Right cardiac atrium (tissue), 5 donors: Measurements from ENCODE around the gene GRAMD1C. TPM values are rescaled to one million over a fixed set of nuclear protein-coding genes. Genes with fewer than 3 reads are reported as not detected.

Source experiments
- ATAC-seq, 2 donors: fragments of 200-7000 bp; cut with Tn5 transposase; one replicate each; pipeline versions ENCODE4 v1.8.0 to v1.9.1; 2020; ENCODE audit warnings: moderate library complexity in 2 of 2, mild to moderate bottlenecking in 1 of 2
- DNase-seq, 3 donors: peaks; one replicate each; pipeline ENCODE4 v3.0.0-alpha.2; 2020
- H3K27ac ChIP-seq: one replicate; pipeline ENCODE4 v1.5.1; 2013; ENCODE audit warnings: mild to moderate bottlenecking, low read length, control low read depth, moderate library complexity
- H3K27me3 ChIP-seq: one replicate; pipeline ENCODE4 v1.6.1; 2013; ENCODE audit not compliant: control insufficient read depth, insufficient read depth
- H3K4me1 ChIP-seq: one replicate; pipeline ENCODE4 v1.6.1; 2013; ENCODE audit warnings: low read length; ENCODE audit not compliant: control insufficient read depth, insufficient read depth
- H3K4me3 ChIP-seq: one replicate; pipeline ENCODE4 v1.5.1; 2013; ENCODE audit warnings: low read length, control low read depth
- H3K9me3 ChIP-seq: one replicate; pipeline ENCODE4 v1.6.1; 2013; ENCODE audit warnings: low read length; ENCODE audit not compliant: control insufficient read depth
- WGBS: extraction: QIAGEN DNeasy Blood & Tissue Kit; methylation state at CpG from one replicate; pipeline ENCODE4 v1.1.7; 2013; 5-methylcytosine and 5-hydroxymethylcytosine counted together
- intact Hi-C, 4 donors: fragments of 100-400 bp; cut with DNase I; formaldehyde crosslinking; loops; one replicate each; pipeline versions ENCODE4 v1.11.0 to v1.14.0; 2022 to 2023
- polyA plus RNA-seq: library from polyadenylated mRNA; stranded (reverse); fragments of 200-250 nt; gene quantifications from one replicate; pipeline ENCODE4 v1.2.3, GENCODE V29; 2013
- total RNA-seq, 4 donors: library from RNA; stranded (reverse); fragmentation: NEBNext Ultra II Directional; extraction: Animal tissue kit (Norgen Biotek cat#: 25700); gene quantifications; one replicate each; pipeline ENCODE4 v1.2.1, GENCODE V29; 2021
- donor health status: healthy with polysubstance abuse.
- donor health status: DM: no; HTN: yes; CAD: no.
- donor health status: DM: no; HTN: no; CAD: no.
- donor health status: DM: no; HTN: yes; CAD: no; lungs with severe emphysema.
- donor health status: DM: yes; HTN: yes; CAD: no.

GRAMD1C gene
- total and polyA plus RNA-seq, 5 donors, result 0.38 to 3.0 (median 1.7) TPM

DNA sequence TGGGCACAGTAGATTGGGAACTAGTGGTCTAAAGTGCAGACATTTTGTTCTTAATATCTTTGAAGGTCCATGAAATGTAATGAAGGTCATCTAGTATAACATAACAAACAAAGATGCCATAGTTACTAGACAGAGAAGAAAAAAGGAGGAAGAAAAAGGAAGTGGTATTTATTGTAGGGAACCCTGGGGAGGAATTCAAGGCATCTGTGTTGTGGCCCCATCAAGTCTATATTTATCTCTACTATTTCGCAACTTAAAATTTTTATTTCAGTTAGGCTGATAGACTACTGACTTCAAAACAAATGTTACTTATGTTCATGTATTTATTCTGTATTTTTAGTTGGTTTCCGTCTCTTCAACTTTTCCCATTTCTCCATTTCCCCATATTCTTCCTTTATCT lies 60.3 kb downstream of the GRAMD1C start:
- Histone ChIP-seq H3K9me3 (no peaks in the 10 kb centered on the region), H3K27me3 (no peaks in the 10 kb centered on the region), H3K4me3 (no peak overlapping the region), H3K27ac (no peak overlapping the region), H3K4me1 (no peaks in the 10 kb centered on the region)
- ATAC-seq (no peak), DNase-seq (no peak)
- 62% methylated on average over 2 of the region's 2 CpGs for WGBS
- intact Hi-C loops, result no loop called here

DNA sequence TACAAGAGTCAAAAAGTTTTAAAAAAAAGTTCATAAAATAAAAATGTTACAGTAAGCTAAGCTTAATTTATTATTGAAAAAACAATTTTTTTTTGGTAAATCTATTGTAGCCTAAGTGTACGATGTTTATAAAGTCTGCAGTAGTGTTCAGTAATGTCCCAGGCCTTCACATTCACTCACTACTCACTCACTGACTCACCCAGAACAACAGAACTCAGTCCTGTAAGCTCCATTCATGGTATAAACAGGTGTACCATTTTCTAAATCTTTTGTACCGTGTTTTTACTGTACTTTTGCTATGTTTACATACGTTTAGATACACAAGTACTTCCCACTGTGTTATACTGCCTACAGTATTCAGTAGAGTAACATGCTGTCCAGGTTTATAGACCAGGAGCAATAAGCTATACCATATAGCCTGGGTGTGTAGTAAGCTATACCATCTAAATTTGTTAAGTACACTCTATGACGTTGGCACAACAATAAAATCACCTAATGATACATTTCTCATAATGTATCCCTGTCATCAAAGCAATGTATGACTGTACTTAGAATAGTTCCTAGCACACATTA lies 68.1 kb downstream of the GRAMD1C start:
- Histone ChIP-seq H3K9me3 (no peaks in the 10 kb centered on the region), H3K27me3 (no peaks in the 10 kb centered on the region), H3K27ac (no peak overlapping the region), H3K4me3 (no peak overlapping the region), H3K4me1 (no peaks in the 10 kb centered on the region)
- ATAC-seq, result no peak
- intact Hi-C loops, result no loop called here
- no peak for DNase-seq
- WGBS, result 90% methylated on average over 4 of the region's 4 CpGs

GRCh38 chr3:113908133-113908532 lies 69.5 kb downstream of the GRAMD1C start:
- Histone ChIP-seq H3K4me1 (no peaks in the 10 kb centered on the region), H3K4me3 (no peak overlapping the region), H3K9me3 (no peaks in the 10 kb centered on the region), H3K27me3 (no peaks in the 10 kb centered on the region), H3K27ac (no peak overlapping the region)
- ATAC-seq (no peak), DNase-seq (no peak)
- intact Hi-C loops, result no loop called here

GRCh38 chr3:113910966-113911365 lies 72.4 kb downstream of the GRAMD1C start:
- no peak overlapping the region for H3K27ac ChIP-seq

GRCh38 chr3:113912552-113913236 lies 74.1 kb downstream of the GRAMD1C start:
- 64% methylated on average over 3 of the region's 3 CpGs for WGBS
- ATAC-seq, result peak in 1 of 2 donors; percentile 57

More at GRCh38 chr3:113910966-113911365, 72.4 kb downstream of the GRAMD1C start:
- no peaks in the 10 kb centered on the region for H3K4me1 ChIP-seq
- no peaks in the 10 kb centered on the region for H3K27me3 ChIP-seq
- WGBS, result 76% methylated on average over 5 of the region's 5 CpGs
- no peak overlapping the region for H3K4me3 ChIP-seq
- intact Hi-C loops, result loop anchor here in 1 of 4 donors (5.0 kb wide), 1 partner anchor 174 kb away; no protein-coding TSS in a partner anchor
- no peak for ATAC-seq
- no peaks in the 10 kb centered on the region for H3K9me3 ChIP-seq
- DNase-seq, result no peak

DNA sequence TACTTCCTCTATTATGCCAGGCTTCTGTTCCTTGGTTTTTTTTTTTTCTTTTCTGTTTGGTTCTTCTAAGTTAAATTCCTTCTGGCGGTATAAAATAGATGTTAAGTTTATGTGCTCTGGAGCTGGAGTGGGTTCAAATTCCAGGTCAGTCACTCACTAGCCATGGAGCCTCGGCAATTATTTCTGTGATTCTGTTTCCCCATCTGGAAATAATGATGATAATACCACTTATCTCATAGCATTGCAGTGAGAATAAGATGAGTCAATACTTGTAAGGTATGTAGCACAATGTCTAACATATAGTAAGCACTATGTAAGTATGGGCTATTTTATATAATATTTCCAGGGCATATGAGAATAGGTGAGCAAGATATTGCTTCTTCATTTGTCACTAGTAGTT lies 76.1 kb downstream of the GRAMD1C start:
- no peaks in the 10 kb centered on the region for H3K4me1 ChIP-seq
- DNase-seq, result no peak
- H3K27me3 ChIP-seq, result no peaks in the 10 kb centered on the region
- 46% methylated on average over 2 of the region's 2 CpGs for WGBS
- H3K4me3 ChIP-seq, result no peak overlapping the region
- H3K9me3 ChIP-seq, result no peaks in the 10 kb centered on the region
- intact Hi-C loops, result loop anchor here in 1 of 4 donors (5.0 kb wide), 1 partner anchor 177 kb away; no protein-coding TSS in a partner anchor
- no peak for ATAC-seq
- H3K27ac ChIP-seq, result no peak overlapping the region

More at GRCh38 chr3:113912552-113913236, 74.1 kb downstream of the GRAMD1C start:
- Histone ChIP-seq H3K9me3 (no peaks in the 10 kb centered on the region), H3K4me1 (no peaks in the 10 kb centered on the region), H3K27ac (no peak overlapping the region), H3K4me3 (no peak overlapping the region), H3K27me3 (no peaks in the 10 kb centered on the region)
- DNase-seq, result no peak
- intact Hi-C loops, result loop anchor here in 1 of 4 donors (5.0 kb wide), 1 partner anchor 175 kb away; no protein-coding TSS in a partner anchor

DNA sequence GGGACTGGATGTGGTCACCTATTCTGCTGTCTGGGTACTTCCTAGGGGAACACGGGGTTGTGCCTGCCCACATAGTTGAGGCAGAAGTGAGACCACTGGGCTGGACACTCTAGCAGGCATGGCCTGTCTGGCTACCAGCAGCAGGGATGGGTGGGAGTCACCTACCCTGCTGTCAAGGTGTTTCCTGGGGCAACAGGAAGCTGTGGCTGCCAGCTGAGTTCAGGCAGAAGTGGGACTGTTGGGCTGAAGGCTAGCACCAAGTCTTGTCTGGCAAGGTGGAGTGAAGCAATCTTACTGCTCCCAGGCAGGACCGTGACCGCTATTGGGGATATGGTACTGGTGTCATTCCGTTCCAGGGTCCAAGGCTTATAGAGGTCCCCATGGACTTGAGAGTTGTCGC lies 89.0 kb downstream of the GRAMD1C start:
- 81% methylated on average over 5 of the region's 5 CpGs for WGBS
- Histone ChIP-seq H3K27me3 (no peaks in the 10 kb centered on the region), H3K4me1 (no peaks in the 10 kb centered on the region), H3K4me3 (no peak overlapping the region), H3K27ac (no peak overlapping the region), H3K9me3 (no peaks in the 10 kb centered on the region)
- intact Hi-C loops, result no loop called here
- ATAC-seq, result peak in 1 of 2 donors; percentile 22
- DNase-seq, result no peak

DNA sequence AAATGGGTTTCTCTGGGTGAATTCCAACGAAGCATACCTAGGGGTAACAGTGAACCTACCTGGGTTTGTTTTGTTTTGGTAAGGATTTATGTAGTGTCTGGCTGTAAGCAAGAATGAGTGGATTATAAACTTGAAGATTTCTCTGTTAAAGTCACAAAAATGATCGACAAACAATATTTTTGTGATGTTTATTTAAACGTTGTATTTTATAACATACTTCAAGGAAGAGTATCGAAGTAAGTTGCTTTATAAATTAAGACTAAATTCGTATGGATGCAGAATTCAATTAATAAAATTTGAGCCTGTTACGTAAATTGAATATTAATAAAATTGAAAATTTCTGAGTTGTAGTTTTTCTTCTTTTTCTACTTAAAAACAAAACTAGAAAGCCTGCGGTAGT lies 108.2 kb downstream of the GRAMD1C start:
- Histone ChIP-seq H3K27ac (no peak overlapping the region), H3K9me3 (no peaks in the 10 kb centered on the region), H3K4me3 (peak overlapping the region; percentile 87), H3K27me3 (no peaks in the 10 kb centered on the region), H3K4me1 (no peaks in the 10 kb centered on the region)
- ATAC-seq, result no peak
- DNase-seq, result no peak
- 86% methylated on average over 7 of the region's 7 CpGs for WGBS
- intact Hi-C loops, result no loop called here

DNA sequence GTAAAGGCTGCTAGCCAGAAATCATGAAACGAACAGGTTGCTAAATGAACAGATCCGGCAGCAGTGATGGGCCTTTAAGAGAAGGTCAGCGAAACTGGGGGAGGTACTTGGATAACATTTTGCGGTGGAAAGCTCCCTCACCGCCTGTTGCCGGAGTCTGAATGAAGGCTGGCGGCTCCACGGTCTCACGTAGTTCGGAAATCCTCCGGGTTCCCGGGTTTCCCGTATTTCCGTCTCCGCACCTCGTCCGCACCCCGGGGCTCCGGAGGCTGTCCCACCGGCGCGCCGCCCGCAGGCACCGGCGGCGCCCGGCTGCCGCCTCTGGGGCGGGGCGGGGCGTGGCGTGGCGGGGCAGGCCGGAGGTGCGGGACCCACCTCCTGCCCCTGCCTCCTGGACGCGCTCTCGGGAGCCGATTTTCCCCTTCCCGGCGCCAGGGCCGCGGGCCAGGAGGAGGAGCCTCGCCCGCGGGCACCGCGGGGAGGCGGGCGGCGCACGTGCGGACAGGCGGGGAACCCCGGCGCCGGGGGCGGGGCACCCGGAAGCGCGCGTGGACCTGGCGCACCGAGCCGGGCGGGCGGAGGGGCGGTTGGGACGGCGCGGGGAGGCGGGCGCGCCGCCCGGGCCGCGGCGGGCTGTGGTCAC lies 108.9 kb downstream of the GRAMD1C start, which contains the start of gene ZDHHC23:
Gene ZDHHC23, plus strand, starts transcription at position 642 of the 643 bp plus-strand sequence. CDS start 790 bp downstream, outside the sequence.
- Histone ChIP-seq H3K4me3 (peak within 1 kb of the TSS; percentile 87), H3K4me1 (no peaks in the 10 kb centered on the region), H3K9me3 (no peaks in the 10 kb centered on the region), H3K27me3 (no peaks in the 10 kb centered on the region), H3K27ac (peak within 1 kb of the TSS; percentile 23)
- under 1% methylated on average over 80 of the region's 80 CpGs for WGBS
- peak; percentile 92 to 94 for ATAC-seq
- peak; percentile 67 to 88 (median 87) for DNase-seq
- intact Hi-C loops, result no loop called here

DNA sequence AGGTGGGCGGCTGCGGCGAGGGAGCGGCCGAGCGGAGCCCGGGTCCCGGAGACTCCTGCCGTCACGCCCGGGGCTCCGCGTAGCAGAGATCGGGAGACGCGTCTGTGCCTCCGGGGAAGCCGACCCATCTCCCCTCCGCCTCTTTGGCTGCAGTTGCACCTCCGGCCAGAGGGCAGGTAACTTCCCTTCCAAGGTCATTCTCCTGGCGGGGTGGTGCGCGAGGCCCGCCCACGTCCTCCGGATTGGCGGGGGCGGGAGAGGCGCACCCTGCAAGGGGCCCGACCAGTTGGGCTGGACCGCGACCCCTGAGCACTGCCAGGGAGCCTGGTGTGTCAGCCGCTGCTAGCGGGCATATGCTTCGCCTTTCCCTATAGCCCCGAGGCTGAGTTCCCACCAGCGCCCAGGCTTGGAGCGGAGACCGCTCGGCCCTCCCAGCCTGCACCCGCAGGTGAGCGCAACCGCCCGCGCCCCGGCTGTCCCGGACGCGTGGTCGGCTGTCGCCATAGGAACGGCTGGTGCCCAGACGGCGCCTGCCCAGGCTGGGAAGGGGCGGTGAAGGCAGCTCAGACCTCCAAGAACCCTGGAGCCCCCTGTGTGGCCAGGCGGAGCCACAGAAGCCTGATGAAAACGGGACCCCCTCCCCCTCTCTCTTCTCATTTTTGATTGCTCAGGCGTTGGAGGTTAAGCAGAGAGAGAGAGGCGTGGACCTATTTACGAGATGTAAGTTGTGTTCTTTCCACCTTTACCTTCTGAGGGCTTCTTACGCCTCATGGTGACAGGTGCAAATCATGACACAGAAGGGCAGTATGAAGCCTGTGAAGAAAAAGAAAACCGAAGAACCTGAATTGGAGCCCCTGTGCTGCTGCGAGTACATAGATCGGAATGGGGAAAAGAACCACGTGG lies 109.7 kb downstream of the GRAMD1C start:
- DNase-seq, result peak; percentile 21 to 62 (median 60)
- intact Hi-C loops, result no loop called here
- WGBS, result 3% methylated on average over 65 of the region's 65 CpGs

More for the DNA sequence above, 109.7 kb downstream of the GRAMD1C start:
- no peak overlapping the region for H3K27ac ChIP-seq
- no peaks in the 10 kb centered on the region for H3K4me1 ChIP-seq
- peak; percentile 44 to 55 for ATAC-seq
- peak overlapping the region; percentile 87 for H3K4me3 ChIP-seq
- no peaks in the 10 kb centered on the region for H3K9me3 ChIP-seq
- no peaks in the 10 kb centered on the region for H3K27me3 ChIP-seq
